Measurements from ENCODE around the gene SH3PXD2A.

DNA sequence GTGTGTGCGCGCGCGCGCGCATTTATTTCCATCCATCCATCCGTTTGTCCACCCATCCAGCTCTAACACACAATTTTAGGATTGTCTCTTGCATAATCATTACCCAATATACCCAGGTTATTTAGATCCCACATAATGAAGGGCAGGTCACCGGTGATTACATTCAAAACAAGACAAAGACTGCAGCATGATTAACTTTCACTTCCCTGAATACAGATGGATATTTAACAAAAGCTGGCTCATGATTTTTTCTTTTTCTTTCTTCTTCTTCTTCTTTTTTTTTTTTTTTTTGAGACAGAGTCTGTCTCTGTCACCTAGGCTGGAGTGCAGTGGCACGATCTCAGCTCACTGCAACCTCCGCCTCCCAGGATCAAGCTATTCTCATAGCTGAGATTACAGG, 86.2 kb downstream of the SH3PXD2A start:
- TF ChIP-seq, protein P1, sequence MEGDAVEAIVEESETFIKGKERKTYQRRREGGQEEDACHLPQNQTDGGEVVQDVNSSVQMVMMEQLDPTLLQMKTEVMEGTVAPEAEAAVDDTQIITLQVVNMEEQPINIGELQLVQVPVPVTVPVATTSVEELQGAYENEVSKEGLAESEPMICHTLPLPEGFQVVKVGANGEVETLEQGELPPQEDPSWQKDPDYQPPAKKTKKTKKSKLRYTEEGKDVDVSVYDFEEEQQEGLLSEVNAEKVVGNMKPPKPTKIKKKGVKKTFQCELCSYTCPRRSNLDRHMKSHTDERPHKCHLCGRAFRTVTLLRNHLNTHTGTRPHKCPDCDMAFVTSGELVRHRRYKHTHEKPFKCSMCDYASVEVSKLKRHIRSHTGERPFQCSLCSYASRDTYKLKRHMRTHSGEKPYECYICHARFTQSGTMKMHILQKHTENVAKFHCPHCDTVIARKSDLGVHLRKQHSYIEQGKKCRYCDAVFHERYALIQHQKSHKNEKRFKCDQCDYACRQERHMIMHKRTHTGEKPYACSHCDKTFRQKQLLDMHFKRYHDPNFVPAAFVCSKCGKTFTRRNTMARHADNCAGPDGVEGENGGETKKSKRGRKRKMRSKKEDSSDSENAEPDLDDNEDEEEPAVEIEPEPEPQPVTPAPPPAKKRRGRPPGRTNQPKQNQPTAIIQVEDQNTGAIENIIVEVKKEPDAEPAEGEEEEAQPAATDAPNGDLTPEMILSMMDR (IDR thresholded peaks at IDR 0.05) = no peak
- TF ChIP-seq POLR2AphosphoS5 (IDR thresholded peaks at IDR 0.05) = no peak

All from sigmoid colon (tissue), 4 donors.